ENCODE measurements around the gene CRACDL.

- TF ChIP-seq, protein P1, sequence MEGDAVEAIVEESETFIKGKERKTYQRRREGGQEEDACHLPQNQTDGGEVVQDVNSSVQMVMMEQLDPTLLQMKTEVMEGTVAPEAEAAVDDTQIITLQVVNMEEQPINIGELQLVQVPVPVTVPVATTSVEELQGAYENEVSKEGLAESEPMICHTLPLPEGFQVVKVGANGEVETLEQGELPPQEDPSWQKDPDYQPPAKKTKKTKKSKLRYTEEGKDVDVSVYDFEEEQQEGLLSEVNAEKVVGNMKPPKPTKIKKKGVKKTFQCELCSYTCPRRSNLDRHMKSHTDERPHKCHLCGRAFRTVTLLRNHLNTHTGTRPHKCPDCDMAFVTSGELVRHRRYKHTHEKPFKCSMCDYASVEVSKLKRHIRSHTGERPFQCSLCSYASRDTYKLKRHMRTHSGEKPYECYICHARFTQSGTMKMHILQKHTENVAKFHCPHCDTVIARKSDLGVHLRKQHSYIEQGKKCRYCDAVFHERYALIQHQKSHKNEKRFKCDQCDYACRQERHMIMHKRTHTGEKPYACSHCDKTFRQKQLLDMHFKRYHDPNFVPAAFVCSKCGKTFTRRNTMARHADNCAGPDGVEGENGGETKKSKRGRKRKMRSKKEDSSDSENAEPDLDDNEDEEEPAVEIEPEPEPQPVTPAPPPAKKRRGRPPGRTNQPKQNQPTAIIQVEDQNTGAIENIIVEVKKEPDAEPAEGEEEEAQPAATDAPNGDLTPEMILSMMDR (optimal IDR thresholded peaks at IDR 0.05 in 1 of 3, IDR thresholded peaks at IDR 0.05 in 1 of 3, conservative IDR thresholded peaks at IDR 0.05 in 1 of 3; ENCODE audit: extremely low read depth in 1 of 3, insufficient read depth in 2 of 3, low read length in 3 of 3), result no peak
- TF ChIP-seq EZH2 (IDR thresholded peaks at IDR 0.05; ENCODE audit: low read length), result no peak
Observed at GRCh38 chr2:98908931-98909316, 27.1 kb downstream of the CRACDL start.

Measured in keratinocyte (primary cell).